ENCODE measurements around the gene WDSUB1.

The WDSUB1 gene

GRCh38 chr2:159204381-159205144 lies 81.9 kb downstream of the WDSUB1 start:
- TF ChIP-seq CTCF (IDR thresholded peaks at IDR 0.05), result no peak
- Histone ChIP-seq H3K27ac (peak overlapping the region in 1 of 2 donors; percentile 5), H3K36me3 (peaks cover 0 to 13% (median 0%) of the 10 kb centered on the region in 3 donors), H3K27me3 (no peaks in the 10 kb centered on the region), H3K9me3 (no peaks in the 10 kb centered on the region), H3K4me1 (peaks cover 0 to 58% (median 34%) of the 10 kb centered on the region in 4 donors), H3K4me3 (no peak overlapping the region)
- intact Hi-C loops (cut with DNase I; ENCODE audit: low total_unique reads), result no loop called here
- DNase-seq, result no peak

- peak overlapping the region; percentile 5 to 43 for H3K27ac ChIP-seq
- intact Hi-C loops (cut with DNase I; ENCODE audit: low total_unique reads), result no loop called here
Observed at GRCh38 chr2:159202568-159203071, 83.9 kb downstream of the WDSUB1 start.

GRCh38 chr2:159201360-159202063 lies 85.0 kb downstream of the WDSUB1 start:
- DNase-seq, result no peak
- H3K36me3 ChIP-seq, result peaks cover 0 to 43% (median 3%) of the 10 kb centered on the region in 3 donors
- H3K4me1 ChIP-seq, result peaks cover 0 to 45% (median 19%) of the 10 kb centered on the region in 4 donors
- TF ChIP-seq CTCF (IDR thresholded peaks at IDR 0.05), result no peak
- intact Hi-C loops (cut with DNase I; ENCODE audit: low total_unique reads), result no loop called here
- no peak overlapping the region for H3K4me3 ChIP-seq
- peak overlapping the region; percentile 7 to 35 for H3K27ac ChIP-seq
- no peaks in the 10 kb centered on the region for H3K9me3 ChIP-seq
- no peaks in the 10 kb centered on the region for H3K27me3 ChIP-seq

More at GRCh38 chr2:159202568-159203071, 83.9 kb downstream of the WDSUB1 start:
- DNase-seq, result peak; percentile 67 to 85
- peaks cover 0 to 32% (median 0%) of the 10 kb centered on the region in 3 donors for H3K36me3 ChIP-seq
- H3K27me3 ChIP-seq, result no peaks in the 10 kb centered on the region
- H3K9me3 ChIP-seq, result no peaks in the 10 kb centered on the region
- no peak overlapping the region for H3K4me3 ChIP-seq
- TF ChIP-seq CTCF (IDR thresholded peaks at IDR 0.05), result no peak
- peaks cover 0 to 45% (median 25%) of the 10 kb centered on the region in 4 donors for H3K4me1 ChIP-seq

GRCh38 chr2:159200498-159200897 lies 86.0 kb downstream of the WDSUB1 start:
- no peak overlapping the region for H3K4me3 ChIP-seq
- H3K27ac ChIP-seq, result peak overlapping the region in 1 of 2 donors; percentile 35
- no peaks in the 10 kb centered on the region for H3K27me3 ChIP-seq
- intact Hi-C loops (cut with DNase I; ENCODE audit: low total_unique reads), result no loop called here
- peaks cover 0 to 44% (median 7%) of the 10 kb centered on the region in 3 donors for H3K36me3 ChIP-seq
- H3K4me1 ChIP-seq, result peaks cover 0 to 55% (median 22%) of the 10 kb centered on the region in 4 donors
- no peak for DNase-seq
- no peak for TF ChIP-seq CTCF (IDR thresholded peaks at IDR 0.05)
- H3K9me3 ChIP-seq, result no peaks in the 10 kb centered on the region

GRCh38 chr2:159199761-159200465 lies 86.6 kb downstream of the WDSUB1 start:
- H3K36me3 ChIP-seq, result peaks cover 0 to 50% (median 7%) of the 10 kb centered on the region in 3 donors
- DNase-seq, result no peak

More at GRCh38 chr2:159199761-159200465, 86.6 kb downstream of the WDSUB1 start:
- Histone ChIP-seq H3K27ac (peak overlapping the region in 1 of 2 donors; percentile 39), H3K27me3 (no peaks in the 10 kb centered on the region), H3K9me3 (no peaks in the 10 kb centered on the region), H3K4me1 (peaks cover 0 to 61% (median 22%) of the 10 kb centered on the region in 4 donors), H3K4me3 (no peak overlapping the region)
- intact Hi-C loops (cut with DNase I; ENCODE audit: low total_unique reads), result no loop called here
- TF ChIP-seq CTCF (IDR thresholded peaks at IDR 0.05), result no peak

Measured in tibial artery (tissue), 4 donors.